SJCRH30 (cell line): Measurements from ENCODE around the gene WASF2. TPM values are rescaled to one million over a fixed set of nuclear protein-coding genes. Genes with fewer than 3 reads are reported as not detected.
A peak's percentile ranks its signal among the peaks of the same experiment; 100 is the strongest.
"Not testable (repeated sequence)": the region's sequence is repeated elsewhere in the genome, so short reads cannot be mapped to it uniquely, and the experiment has no call there.

Experiments
- DNase-seq, 2 experiments: peaks; one replicate each; pipeline ENCODE4 v3.0.0-alpha.2; 2015 to 2020
- H3K27ac ChIP-seq: fragments of 250-450 bp; sonication (Bioruptor Pico); 2 replicates; pipeline ENCODE4 v1.5.1; 2020; ENCODE audit warnings: mild to moderate bottlenecking, moderate library complexity
- H3K27me3 ChIP-seq: fragments of 250-450 bp; sonication (Bioruptor Pico); 2 replicates; pipeline ENCODE4 v1.5.1; 2020; ENCODE audit warnings: mild to moderate bottlenecking, moderate library complexity
- H3K36me3 ChIP-seq: fragments of 250-450 bp; sonication (Bioruptor Pico); 2 replicates; pipeline ENCODE4 v1.5.1; 2020; ENCODE audit warnings: mild to moderate bottlenecking, moderate library complexity
- H3K4me1 ChIP-seq: fragments of 250-450 bp; sonication (Bioruptor Pico); 2 replicates; pipeline ENCODE4 v1.5.1; 2020; ENCODE audit warnings: mild to moderate bottlenecking, moderate library complexity
- H3K4me3 ChIP-seq: fragments of 250-450 bp; sonication (Bioruptor Pico); 2 replicates; pipeline ENCODE4 v1.5.1; 2020; ENCODE audit warnings: mild to moderate bottlenecking, moderate library complexity
- H3K9me3 ChIP-seq: fragments of 250-450 bp; sonication (Bioruptor Pico); replicated peaks from 2 replicates; pipeline ENCODE4 v1.5.1; 2020; ENCODE audit warnings: mild to moderate bottlenecking, moderate library complexity
- total RNA-seq: library from RNA; depleted of rRNA; stranded (reverse); fragments of >200 nt; shearing (Covaris generic); gene quantifications from 2 replicates; pipeline ENCODE4 v1.2.3, GENCODE V29; 2014

The WASF2 gene
- total RNA-seq, 1 experiment from 2014 or later: 43.6 TPM

- no peaks in the 10 kb centered on the region for H3K27me3 ChIP-seq
- H3K9me3 ChIP-seq: no peaks in the 10 kb centered on the region
- no peak for DNase-seq
- H3K27ac ChIP-seq: no peak overlapping the region
- peaks cover 27% of the 10 kb centered on the region for H3K36me3 ChIP-seq
- peaks cover 7% of the 10 kb centered on the region for H3K4me1 ChIP-seq
- H3K4me3 ChIP-seq: no peak overlapping the region
These were observed 24.9 kb downstream of the WASF2 start for GRCh38 chr1:27464926-27465647.

- H3K4me3 ChIP-seq, H3K9me3 ChIP-seq, H3K27ac ChIP-seq, H3K4me1 ChIP-seq, H3K27me3 ChIP-seq: not testable (repeated sequence)
- peak; percentile 45 for DNase-seq
- peaks cover 18% of the 10 kb centered on the region for H3K36me3 ChIP-seq
These were observed 26.1 kb downstream of the WASF2 start for GRCh38 chr1:27463916-27464315.

- DNase-seq, H3K4me3 ChIP-seq, H3K9me3 ChIP-seq, H3K27me3 ChIP-seq, H3K27ac ChIP-seq, H3K4me1 ChIP-seq: not testable (repeated sequence)
- peaks cover 13% of the 10 kb centered on the region for H3K36me3 ChIP-seq
These were observed 31.4 kb downstream of the WASF2 start for GRCh38 chr1:27458521-27458920.

GRCh38 chr1:27455139-27455811 lies 34.7 kb downstream of the WASF2 start:
- no peaks in the 10 kb centered on the region for H3K9me3 ChIP-seq
- H3K4me1 ChIP-seq: no peaks in the 10 kb centered on the region; the same call in 1 of the 2 replicates
- H3K27me3 ChIP-seq: no peaks in the 10 kb centered on the region
- H3K4me3 ChIP-seq: no peak overlapping the region
- 0 out of 2 replicates have a peak, but pooled peaks cover 4% of the 10 kb centered on the region for H3K36me3 ChIP-seq
- no peak for DNase-seq
- no peak overlapping the region for H3K27ac ChIP-seq

- H3K27ac ChIP-seq: no peak overlapping the region
These were observed 35.4 kb downstream of the WASF2 start for GRCh38 chr1:27454610-27455009.

GRCh38 chr1:27451343-27451742 lies 38.6 kb downstream of the WASF2 start:
- H3K27ac ChIP-seq: no peak overlapping the region
- no peak for DNase-seq
- H3K4me3 ChIP-seq: no peak overlapping the region

More at GRCh38 chr1:27454610-27455009, 35.4 kb downstream of the WASF2 start:
- Histone ChIP-seq H3K9me3 (no peaks in the 10 kb centered on the region), H3K36me3 (0 out of 2 replicates have a peak, but pooled peaks cover 4% of the 10 kb centered on the region), H3K27me3 (no peaks in the 10 kb centered on the region), H3K4me1 (no peaks in the 10 kb centered on the region; the same call in 1 of the 2 replicates), H3K4me3 (no peak overlapping the region)
- DNase-seq: no peak

GRCh38 chr1:27448982-27449381 lies 41.0 kb downstream of the WASF2 start:
- Histone ChIP-seq H3K9me3 (no peaks in the 10 kb centered on the region), H3K4me1 (peaks cover 37% of the 10 kb centered on the region), H3K27ac (no peak overlapping the region), H3K4me3 (no peak overlapping the region), H3K36me3 (peaks cover 6% of the 10 kb centered on the region; the same call in 1 of the 2 replicates), H3K27me3 (no peaks in the 10 kb centered on the region)
- DNase-seq: no peak

More at GRCh38 chr1:27451343-27451742, 38.6 kb downstream of the WASF2 start:
- H3K27me3 ChIP-seq: no peaks in the 10 kb centered on the region
- H3K36me3 ChIP-seq: peaks cover 11% of the 10 kb centered on the region; the same call in 1 of the 2 replicates
- no peaks in the 10 kb centered on the region for H3K9me3 ChIP-seq
- peaks cover 16% of the 10 kb centered on the region for H3K4me1 ChIP-seq

GRCh38 chr1:27447883-27448282 lies 42.1 kb downstream of the WASF2 start:
- Histone ChIP-seq H3K27me3 (no peaks in the 10 kb centered on the region), H3K4me1 (peaks cover 37% of the 10 kb centered on the region)

GRCh38 chr1:27447399-27447798 lies 42.6 kb downstream of the WASF2 start:
- Histone ChIP-seq H3K36me3 (peaks cover 8% of the 10 kb centered on the region; the same call in 1 of the 2 replicates), H3K9me3 (no peaks in the 10 kb centered on the region), H3K27ac (no peak overlapping the region), H3K27me3 (no peaks in the 10 kb centered on the region), H3K4me3 (no peak overlapping the region), H3K4me1 (peaks cover 37% of the 10 kb centered on the region)
- no peak for DNase-seq

More at GRCh38 chr1:27447883-27448282, 42.1 kb downstream of the WASF2 start:
- DNase-seq: no peak
- Histone ChIP-seq H3K9me3 (no peaks in the 10 kb centered on the region), H3K4me3 (no peak overlapping the region), H3K27ac (no peak overlapping the region), H3K36me3 (peaks cover 8% of the 10 kb centered on the region; the same call in 1 of the 2 replicates)

- peaks cover 8% of the 10 kb centered on the region; the same call in 1 of the 2 replicates for H3K36me3 ChIP-seq
- peak; percentile 55 to 67 for DNase-seq
- H3K9me3 ChIP-seq: no peaks in the 10 kb centered on the region
- peak overlapping the region; percentile 58 for H3K27ac ChIP-seq
- H3K27me3 ChIP-seq: no peaks in the 10 kb centered on the region
- H3K4me3 ChIP-seq: no peak overlapping the region
- H3K4me1 ChIP-seq: peaks cover 37% of the 10 kb centered on the region
These were observed 43.4 kb downstream of the WASF2 start for GRCh38 chr1:27446496-27447020.

GRCh38 chr1:27445177-27445936 lies 44.6 kb downstream of the WASF2 start:
- peak overlapping the region; percentile 58 for H3K27ac ChIP-seq

GRCh38 chr1:27444632-27445031 lies 45.3 kb downstream of the WASF2 start:
- Histone ChIP-seq H3K9me3 (no peaks in the 10 kb centered on the region), H3K27me3 (no peaks in the 10 kb centered on the region)

More at GRCh38 chr1:27445177-27445936, 44.6 kb downstream of the WASF2 start:
- Histone ChIP-seq H3K36me3 (peaks cover 11% of the 10 kb centered on the region), H3K4me1 (peaks cover 37% of the 10 kb centered on the region), H3K27me3 (no peaks in the 10 kb centered on the region), H3K9me3 (no peaks in the 10 kb centered on the region), H3K4me3 (no peak overlapping the region)
- DNase-seq: peak; percentile 58 to 88

GRCh38 chr1:27439150-27439549 lies 50.8 kb downstream of the WASF2 start:
- Histone ChIP-seq H3K9me3 (no peaks in the 10 kb centered on the region), H3K36me3 (peaks cover 5% of the 10 kb centered on the region; the same call in 1 of the 2 replicates), H3K4me3 (no peak overlapping the region), H3K27ac (peak overlapping the region; percentile 82), H3K4me1 (peaks cover 52% of the 10 kb centered on the region), H3K27me3 (no peaks in the 10 kb centered on the region)
- no peak for DNase-seq

More at GRCh38 chr1:27444632-27445031, 45.3 kb downstream of the WASF2 start:
- DNase-seq: no peak
- H3K4me1 ChIP-seq: peaks cover 41% of the 10 kb centered on the region
- H3K4me3 ChIP-seq: no peak overlapping the region
- H3K27ac ChIP-seq: peak overlapping the region; percentile 58
- peaks cover 11% of the 10 kb centered on the region for H3K36me3 ChIP-seq

- peak; percentile 69 to 79 for DNase-seq
- no peak overlapping the region for H3K4me3 ChIP-seq
- H3K27me3 ChIP-seq: no peaks in the 10 kb centered on the region
- H3K4me1 ChIP-seq: peaks cover 55% of the 10 kb centered on the region
- no peaks in the 10 kb centered on the region for H3K9me3 ChIP-seq
- peak overlapping the region; percentile 82 for H3K27ac ChIP-seq
- peaks cover 3% of the 10 kb centered on the region; the same call in 1 of the 2 replicates for H3K36me3 ChIP-seq
These were observed 51.3 kb downstream of the WASF2 start for GRCh38 chr1:27438621-27439061.
